Endothelial cell (in vitro differentiated cells): ENCODE results near the gene RGS16. TPM values are rescaled to one million over a fixed set of nuclear protein-coding genes. Genes with fewer than 3 reads are reported as not detected.
A peak's percentile ranks its signal among the peaks of the same experiment; 100 is the strongest.

ENCODE experiments used
- DNase-seq: peaks from one replicate; pipeline ENCODE4 v3.0.0; 2021; ENCODE audit warnings: low spot score
- H3K27ac Mint-ChIP-seq: one replicate; pipeline ENCODE4 v1.8.0; 2021; ENCODE audit warnings: mixed read lengths, inconsistent platforms; ENCODE audit not compliant: unreplicated experiment
- H3K27me3 Mint-ChIP-seq: one replicate; pipeline ENCODE4 v1.8.0; 2021; ENCODE audit warnings: mild to moderate bottlenecking, moderate library complexity, mixed read lengths, inconsistent platforms; ENCODE audit not compliant: unreplicated experiment
- H3K36me3 Mint-ChIP-seq: one replicate; pipeline ENCODE4 v1.8.0; 2021; ENCODE audit warnings: mild to moderate bottlenecking, low read depth, mixed read lengths, inconsistent platforms; ENCODE audit not compliant: unreplicated experiment
- H3K4me1 Mint-ChIP-seq: one replicate; pipeline ENCODE4 v1.8.0; 2021; ENCODE audit warnings: mild to moderate bottlenecking, mixed read lengths, inconsistent platforms; ENCODE audit not compliant: unreplicated experiment
- H3K4me3 Mint-ChIP-seq: one replicate; pipeline ENCODE4 v1.8.0; 2021; ENCODE audit warnings: mild to moderate bottlenecking, mixed read lengths, inconsistent platforms; ENCODE audit not compliant: unreplicated experiment
- H3K9me3 Mint-ChIP-seq: one replicate; pipeline ENCODE4 v1.8.0; 2021; ENCODE audit warnings: mixed read lengths, inconsistent platforms; ENCODE audit not compliant: unreplicated experiment
- total RNA-seq: library from RNA; stranded (reverse); fragmentation: NEBNext Ultra II Directional; extraction: Animal tissue kit (Norgen Biotek cat#: 25700); gene quantifications from one replicate; pipeline ENCODE4 v1.2.1, GENCODE V29; 2021; ENCODE audit not compliant: unreplicated experiment
- TF ChIP-seq, protein P1 (sequence below): fragments of 200-600 bp; sonication (generic); IDR thresholded peaks from one replicate; pipeline ENCODE4 v1.5.0; 2021; ENCODE audit warnings: antibody characterized with exemption; ENCODE audit not compliant: unreplicated experiment

RGS16 gene
- total RNA-seq, 1 donor from 2014 or later = 11.8 TPM

DNA sequence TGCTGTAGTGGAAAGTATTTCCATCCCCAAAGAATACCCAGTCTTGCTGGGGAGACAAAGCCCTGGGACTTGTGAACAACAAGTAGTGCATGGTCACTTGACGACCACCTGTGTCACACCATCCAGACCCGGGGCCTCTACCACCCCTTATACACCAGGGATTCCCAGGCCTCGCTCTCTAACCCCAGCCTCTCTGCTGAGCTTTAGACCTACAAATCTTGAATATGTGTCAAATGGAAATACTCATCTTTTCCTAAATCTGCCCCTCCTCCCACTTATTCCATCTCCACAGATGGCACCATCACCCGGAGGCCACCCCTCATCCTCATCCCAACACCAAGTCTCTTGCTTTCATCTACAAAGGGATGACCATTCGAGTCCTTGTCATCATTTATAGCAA, 14.3 kb downstream of the RGS16 start:
- peaks cover 12% of the 10 kb centered on the region for H3K27me3 Mint-ChIP-seq
- TF ChIP-seq, protein P1, sequence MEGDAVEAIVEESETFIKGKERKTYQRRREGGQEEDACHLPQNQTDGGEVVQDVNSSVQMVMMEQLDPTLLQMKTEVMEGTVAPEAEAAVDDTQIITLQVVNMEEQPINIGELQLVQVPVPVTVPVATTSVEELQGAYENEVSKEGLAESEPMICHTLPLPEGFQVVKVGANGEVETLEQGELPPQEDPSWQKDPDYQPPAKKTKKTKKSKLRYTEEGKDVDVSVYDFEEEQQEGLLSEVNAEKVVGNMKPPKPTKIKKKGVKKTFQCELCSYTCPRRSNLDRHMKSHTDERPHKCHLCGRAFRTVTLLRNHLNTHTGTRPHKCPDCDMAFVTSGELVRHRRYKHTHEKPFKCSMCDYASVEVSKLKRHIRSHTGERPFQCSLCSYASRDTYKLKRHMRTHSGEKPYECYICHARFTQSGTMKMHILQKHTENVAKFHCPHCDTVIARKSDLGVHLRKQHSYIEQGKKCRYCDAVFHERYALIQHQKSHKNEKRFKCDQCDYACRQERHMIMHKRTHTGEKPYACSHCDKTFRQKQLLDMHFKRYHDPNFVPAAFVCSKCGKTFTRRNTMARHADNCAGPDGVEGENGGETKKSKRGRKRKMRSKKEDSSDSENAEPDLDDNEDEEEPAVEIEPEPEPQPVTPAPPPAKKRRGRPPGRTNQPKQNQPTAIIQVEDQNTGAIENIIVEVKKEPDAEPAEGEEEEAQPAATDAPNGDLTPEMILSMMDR = no peak
- peaks cover 15% of the 10 kb centered on the region for H3K4me1 Mint-ChIP-seq
- no peaks in the 10 kb centered on the region for H3K9me3 Mint-ChIP-seq
- no peak for DNase-seq
- H3K4me3 Mint-ChIP-seq = no peak overlapping the region
- peak overlapping the region; percentile 62 for H3K27ac Mint-ChIP-seq
- H3K36me3 Mint-ChIP-seq = peaks cover 5% of the 10 kb centered on the region

DNA sequence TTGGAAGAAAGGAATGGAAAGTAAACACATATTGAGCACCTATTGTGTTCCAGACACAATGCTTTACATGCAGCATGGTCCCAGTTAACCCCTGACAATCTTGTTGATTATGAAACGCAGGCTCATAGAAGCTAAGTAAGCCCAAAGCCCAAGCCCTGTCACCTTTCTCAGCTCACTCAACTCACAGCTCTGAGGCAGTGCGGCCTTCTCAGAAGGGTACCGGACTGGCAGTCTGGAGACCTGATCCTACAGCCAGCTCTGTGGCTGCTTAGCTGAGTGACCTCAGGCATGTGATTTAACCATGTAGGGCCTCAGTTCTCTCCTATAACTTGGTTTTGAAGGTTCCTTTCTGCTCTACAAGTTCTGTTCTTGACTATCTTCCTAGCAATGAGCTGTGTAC, 14.7 kb downstream of the RGS16 start:
- H3K9me3 Mint-ChIP-seq = no peaks in the 10 kb centered on the region
- H3K36me3 Mint-ChIP-seq = peaks cover 5% of the 10 kb centered on the region
- H3K4me3 Mint-ChIP-seq = peak overlapping the region; percentile 92
- peak overlapping the region; percentile 97 for H3K27ac Mint-ChIP-seq
- TF ChIP-seq, protein P1 = no peak
- DNase-seq = no peak
- H3K4me1 Mint-ChIP-seq = peaks cover 15% of the 10 kb centered on the region
- peaks cover 12% of the 10 kb centered on the region for H3K27me3 Mint-ChIP-seq

DNA sequence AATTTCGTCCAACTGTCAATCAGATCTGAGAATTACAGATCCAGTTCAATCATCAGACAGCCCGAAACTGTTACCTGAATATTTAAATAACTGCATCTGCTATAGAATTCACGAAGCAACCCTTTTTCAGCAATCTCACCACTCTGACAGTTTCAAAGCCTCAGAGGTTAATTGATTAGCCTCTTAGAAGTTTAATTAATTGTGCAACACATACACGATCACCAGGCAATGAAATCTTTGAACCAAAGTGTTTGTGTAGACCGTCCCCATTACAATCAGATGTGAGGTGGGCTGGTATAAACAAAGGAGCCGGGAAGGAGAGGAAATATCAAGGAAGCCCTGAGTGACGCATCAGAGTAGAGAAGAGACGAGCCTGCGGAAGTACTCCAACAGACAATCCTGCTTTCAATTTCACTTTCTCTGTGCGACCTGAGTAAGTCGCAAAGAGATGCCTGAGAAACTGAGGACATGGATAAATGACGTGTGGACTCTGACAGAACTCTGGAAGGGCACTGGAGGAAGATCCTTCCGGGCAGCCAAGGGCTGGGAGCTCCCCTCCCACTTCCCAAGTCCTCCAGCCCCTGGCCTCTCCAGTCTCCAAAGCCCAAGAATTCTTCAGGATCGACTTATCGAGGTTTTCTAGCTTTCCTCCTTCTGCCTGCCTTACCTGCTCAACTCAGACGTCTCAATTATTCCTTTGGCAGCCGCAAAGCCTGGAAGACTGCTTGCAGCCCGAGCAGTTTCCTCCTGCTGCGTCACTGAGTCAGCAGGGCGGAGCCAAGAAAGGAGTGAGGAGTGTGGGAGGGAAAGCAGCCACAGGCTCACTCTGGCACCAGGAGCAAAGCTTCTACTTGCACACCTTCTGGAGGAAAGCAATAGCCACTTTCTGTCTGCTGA, 15.4 kb downstream of the RGS16 start, which contains the start of gene RNASEL:
TSS of gene RNASEL (minus strand) at position 757 of the 897 bp plus-strand sequence. CDS start 2,450 bp downstream, outside the sequence.
- TF ChIP-seq, protein P1 = no peak
- Mint-ChIP-seq H3K36me3 (peaks cover 5% of the 10 kb centered on the region), H3K9me3 (no peaks in the 10 kb centered on the region), H3K27ac (peak within 1 kb of the TSS; percentile 97), H3K27me3 (peaks cover 12% of the 10 kb centered on the region), H3K4me3 (peak within 1 kb of the TSS; percentile 92), H3K4me1 (peaks cover 15% of the 10 kb centered on the region)
- DNase-seq = peak; percentile 49

DNA sequence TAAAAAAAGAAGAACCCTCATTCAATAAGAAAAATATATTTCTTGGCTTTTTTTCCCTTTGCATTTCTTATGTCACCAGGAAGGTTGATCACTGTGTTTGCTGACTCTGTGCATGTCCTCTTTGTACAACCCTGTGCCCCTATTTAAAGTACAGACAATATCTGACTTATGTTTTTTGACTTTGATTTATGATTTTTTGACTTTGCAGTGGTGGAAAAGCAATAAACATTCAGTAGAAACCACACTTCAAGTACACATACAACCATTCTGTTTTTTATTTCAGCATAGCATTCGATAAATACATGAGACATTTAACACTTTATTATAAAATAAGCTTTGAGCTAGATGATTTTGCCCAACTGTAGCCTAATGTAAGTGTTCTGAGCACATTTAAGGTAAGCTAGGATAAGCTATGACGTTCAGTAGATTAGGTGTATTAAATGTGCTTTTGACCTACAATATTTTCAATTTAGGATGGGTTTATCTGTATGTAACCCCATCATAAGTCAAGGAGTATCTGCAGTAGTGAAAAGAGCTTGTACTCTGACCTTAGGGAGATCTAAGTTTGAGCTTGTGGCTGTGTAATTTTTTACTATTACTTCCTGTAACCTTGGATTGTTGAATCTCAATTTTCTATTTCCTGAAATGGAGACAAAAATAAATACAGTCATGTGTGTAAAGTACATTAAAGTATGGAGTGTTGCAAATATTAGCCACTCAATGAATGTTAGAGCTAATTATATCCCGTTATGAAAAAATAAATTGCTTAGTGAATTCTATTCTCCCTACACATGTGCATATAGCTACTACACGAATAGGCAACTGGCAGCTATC, 16.3 kb downstream of the RGS16 start:
- Mint-ChIP-seq H3K9me3 (no peaks in the 10 kb centered on the region), H3K27me3 (peaks cover 12% of the 10 kb centered on the region), H3K4me1 (peaks cover 15% of the 10 kb centered on the region), H3K27ac (peak overlapping the region; percentile 97), H3K36me3 (peaks cover 5% of the 10 kb centered on the region), H3K4me3 (peak overlapping the region; percentile 92)
- no peak for DNase-seq
- TF ChIP-seq, protein P1 = no peak
